ENCODE measurements around the gene ASB6.
"Not testable (repeated sequence)": the region's sequence is repeated elsewhere in the genome, so short reads cannot be mapped to it uniquely, and the experiment has no call there.

ASB6 gene

DNA sequence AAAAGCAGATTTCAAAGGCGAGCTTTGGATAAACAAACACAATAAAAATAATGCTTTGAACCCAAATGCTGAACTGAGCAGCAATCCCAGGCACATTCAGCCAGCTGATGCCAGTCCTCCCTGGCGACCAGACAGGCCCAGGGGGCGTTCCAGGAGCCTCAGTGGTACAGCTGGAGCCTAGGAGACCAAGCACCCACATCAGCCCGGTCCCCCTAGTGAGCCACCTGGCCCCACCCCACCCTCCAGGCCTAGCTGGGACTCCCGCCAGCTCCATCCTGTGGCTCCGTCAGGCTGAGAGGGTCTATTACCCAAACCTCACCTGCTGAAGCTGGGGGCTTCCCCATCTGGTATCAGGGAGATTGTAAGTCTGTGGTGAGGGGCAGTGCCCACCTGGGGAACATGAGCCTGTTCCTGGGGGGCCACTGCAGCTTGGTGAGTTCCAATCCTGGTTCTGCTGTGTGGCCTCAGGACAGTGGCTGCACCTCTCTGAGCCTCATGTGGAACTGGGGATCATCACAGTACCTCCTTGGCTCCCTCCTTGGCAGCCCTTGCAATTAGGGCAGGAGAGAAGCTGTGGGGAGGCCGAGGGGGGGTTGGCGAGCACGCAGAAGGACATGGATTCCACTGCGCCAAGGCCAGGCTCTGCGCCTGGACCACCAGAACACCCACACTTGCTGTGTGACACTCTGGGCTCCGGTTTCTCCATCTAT, 37.7 kb downstream of the ASB6 start:
- no peak for DNase-seq

DNA sequence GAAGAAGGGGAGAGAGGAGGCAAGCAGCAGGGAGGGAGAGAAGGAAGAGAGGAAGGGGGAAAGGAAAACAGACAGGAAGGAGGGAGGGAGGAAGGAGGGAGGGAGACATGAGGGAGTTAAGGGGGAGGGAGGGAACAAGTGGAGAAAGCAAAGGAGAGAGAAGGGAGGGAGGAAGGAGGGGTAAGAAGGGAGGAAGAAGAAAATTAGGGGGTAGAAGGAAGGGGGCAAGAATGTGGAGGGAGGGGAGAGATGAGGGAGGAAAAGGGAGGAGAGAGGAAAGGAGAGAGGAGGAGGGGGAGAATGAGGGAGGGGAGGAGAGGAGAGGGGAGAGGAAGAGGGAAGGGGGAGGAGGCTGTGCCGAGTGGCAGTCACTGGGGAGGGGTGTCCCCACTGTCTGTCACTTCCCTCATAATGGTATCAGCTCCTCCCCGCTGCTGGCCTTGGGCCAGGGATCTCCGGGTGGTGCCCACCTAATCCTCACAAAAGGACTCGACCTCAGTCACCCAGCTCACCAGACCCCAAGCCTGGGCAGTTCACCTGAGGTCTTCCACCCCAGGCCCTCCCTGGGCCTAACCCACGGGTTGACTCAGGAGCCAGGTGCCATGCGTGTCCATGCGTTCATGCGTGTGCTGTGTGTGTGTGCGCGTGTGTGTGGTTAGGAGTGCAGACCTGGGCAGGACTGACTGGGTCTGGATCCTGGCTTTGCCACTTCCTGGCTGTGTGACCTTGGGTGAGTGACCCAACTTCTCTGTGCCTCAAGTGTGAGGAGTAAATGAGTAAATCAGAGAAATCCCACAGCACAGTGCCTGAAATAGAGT, 39.1 kb downstream of the ASB6 start:
- DNase-seq, result no peak

DNA sequence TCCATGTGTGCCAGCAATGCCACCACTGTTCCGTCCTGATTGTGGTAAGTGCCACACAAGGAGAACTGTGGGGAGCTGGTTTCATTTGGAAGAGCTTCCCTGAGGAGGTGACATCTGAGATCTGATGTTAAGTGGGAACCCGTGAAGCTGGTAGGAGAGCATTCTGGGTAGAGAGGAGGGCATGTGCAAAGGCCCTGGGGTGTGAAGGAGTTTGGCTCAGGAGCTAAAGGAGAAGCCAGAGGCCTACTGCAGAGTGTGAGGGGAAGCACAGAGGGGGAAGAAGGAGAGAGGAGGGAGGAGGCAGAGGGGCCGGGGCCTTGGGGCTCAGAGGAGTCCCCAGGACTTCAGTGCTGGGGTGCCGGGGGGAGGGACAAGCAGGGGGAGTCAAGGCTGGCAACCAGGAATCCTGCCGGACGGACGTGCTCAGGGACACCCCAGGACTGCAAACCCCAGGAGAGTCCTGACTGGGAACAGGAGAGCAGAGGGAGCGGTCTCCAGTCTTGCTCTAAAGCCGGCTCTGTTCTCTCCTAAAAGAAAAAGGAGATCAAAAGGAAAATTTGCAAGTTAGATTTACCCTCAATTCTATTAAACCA, 40.8 kb downstream of the ASB6 start:
- DNase-seq, result no peak

DNA sequence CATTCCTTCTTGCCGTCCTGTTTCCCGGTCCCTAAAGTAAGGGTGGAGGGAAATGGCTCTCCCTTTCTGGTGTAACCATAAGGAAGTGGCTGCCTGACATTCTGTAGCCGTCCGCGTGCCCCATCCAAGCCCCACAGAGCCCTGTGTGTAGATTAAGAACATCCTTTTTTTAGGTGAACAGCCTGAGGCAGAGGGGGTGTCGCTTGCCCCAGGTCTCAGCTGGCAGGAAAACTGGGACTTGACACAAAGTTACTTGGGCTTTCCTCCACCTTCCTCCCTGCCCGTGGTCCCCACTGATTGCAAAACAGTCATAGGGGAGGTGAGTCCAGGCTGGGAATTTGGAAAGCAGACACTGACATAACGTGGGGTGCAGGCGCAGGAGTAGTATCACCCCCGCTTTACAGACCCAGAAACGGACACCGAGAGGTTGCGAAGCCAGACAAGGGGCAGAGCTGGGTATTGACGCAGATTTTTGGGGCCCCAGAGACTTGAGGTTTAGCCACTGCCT, 43.8 kb downstream of the ASB6 start:
- DNase-seq, result no peak

DNA sequence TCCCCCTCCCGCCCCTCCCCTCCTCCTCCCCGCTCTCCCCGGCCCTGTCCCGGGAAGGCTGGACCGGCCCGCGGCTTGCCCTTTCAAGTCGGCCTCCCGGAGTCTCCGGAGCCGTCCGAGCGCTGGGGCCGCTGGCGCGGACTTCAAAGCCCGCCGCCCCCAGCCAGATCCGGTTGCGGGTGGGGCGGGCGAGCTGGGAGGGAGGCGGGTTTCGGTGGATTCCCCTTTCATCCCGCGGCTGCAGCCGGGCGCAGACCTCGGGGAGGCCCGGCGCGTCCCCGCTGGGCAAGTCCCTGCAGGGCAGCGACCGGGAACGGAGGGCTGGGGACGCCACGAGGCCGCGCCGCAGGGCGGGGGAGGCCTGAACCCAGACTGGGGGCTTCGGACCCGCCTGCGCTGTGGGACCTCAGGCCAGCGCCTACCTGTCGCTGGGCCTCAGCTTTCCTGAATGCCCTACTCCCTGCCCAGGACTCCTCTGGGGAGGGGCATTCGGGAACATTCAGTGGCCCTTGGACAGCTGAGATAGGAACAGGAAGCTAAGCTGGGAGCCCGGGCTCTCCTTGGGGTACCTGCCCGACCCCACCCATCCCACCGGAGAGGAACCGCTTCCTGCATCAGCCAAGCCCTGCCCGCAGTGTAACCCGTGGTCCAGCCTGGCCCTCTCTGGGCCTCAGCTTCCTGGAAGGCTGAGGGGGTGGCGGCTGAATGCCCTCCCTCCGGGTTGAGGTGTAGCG, 44.4 kb downstream of the ASB6 start:
- no peak for DNase-seq

DNA sequence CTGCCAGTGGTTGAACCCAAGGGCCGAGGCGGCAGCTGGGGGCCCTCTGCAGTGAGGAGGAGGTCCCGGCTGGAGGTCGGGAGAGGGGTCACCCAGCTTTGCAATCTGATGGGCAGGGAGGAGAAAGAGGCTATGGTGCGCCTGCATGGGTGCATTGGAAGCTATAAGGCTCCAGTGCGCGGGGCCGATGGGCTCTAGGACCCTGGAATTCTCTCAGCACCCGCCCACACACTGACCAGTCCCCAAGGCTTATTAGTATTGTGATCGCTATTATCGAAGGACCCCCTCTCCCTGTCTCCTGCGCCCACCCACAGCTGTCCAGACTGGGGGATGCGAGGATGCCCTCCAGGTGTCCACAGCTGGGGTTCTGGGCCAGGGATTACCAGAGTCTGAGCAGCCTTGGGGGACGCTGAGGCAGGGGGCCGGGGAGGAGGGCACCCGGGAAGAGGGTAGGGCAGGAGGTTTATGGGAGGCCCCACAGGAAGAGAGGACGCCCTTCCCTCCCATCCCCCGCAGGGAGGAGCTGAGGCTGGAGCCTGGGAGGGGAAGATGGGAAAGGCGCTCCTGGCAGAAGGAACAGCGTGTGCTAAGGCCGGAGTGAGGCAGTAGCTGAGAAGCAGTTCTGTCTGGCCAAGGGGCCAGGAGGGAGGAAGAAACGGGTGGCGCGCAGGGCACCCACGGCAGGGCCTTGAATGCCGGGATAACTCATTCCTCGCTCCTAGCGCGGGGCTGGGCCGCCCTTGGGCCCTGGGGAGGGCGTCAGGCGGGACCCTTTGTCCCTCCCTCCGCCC, 45.2 kb downstream of the ASB6 start:
- DNase-seq, result no peak

DNA sequence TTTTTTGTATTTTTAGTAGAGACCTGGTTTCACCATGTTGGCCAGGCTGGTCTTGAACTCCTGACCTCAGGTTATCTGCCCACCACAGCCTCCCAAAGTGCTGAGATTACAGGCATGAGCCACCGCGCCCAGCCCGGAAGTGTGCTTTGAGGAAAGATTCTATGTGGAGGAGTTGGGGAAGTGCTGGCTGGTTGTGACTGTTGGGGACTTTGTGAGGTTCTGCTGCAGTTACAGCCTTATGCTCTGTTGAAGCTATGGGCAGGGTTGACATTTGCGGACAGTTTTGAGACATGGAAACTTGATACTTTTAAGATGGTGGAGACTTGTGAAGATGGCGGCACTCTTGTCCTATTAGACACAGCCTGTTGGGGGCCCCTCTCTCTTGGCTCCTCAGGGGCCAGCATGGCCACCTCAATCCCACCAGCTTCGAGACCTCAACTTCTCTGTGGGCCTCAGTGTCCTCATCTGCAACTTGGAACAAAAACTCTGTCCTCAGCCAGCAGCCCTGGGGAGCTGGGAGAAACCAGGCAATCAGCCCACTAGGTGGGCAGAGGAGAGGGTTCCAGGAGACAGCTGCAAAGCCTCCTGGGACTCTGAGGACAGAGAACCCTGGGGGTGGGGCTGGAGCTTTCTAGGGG, 45.9 kb downstream of the ASB6 start:
- no peak for DNase-seq

DNA sequence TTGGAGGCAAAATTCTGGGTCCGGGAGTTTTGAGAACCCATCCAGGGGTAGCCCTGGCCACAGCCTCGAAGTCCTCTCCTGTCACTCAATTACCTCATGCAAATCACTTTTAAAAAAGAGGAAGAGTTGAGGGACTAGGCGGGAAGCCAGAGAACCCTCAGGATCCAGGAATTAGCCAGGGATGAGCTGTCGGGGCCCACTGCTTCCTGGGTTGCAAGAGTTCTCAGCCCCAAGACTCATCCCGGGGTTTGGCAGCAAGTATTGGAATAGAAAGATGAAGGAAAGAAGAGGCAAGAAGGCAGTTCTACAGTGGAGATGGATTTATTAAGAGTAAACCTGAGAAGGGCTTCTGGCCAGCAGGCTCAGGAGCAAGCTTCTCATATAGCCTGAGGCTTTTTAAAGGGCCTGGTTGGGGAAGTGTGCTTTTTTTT, 46.6 kb downstream of the ASB6 start:
- no peak for DNase-seq

DNA sequence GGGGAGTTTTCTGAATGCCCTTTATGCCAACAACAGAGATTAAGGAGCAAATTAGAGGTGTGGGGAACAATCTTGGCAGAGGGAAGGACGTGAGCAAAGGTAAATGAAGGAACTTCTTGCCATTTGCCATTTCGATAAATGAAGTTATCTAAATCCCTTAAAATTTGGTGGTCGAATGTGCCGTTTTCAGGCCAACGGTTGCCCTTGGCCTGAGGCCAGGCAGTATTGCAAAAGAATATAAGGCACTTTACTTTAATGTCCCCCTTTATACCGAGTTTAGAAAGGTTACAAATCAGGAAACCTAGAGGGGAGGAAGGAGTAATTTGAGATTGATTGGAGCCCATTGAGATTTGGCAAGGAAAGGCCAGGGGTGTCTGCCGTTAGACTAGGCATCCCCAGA, 47.3 kb downstream of the ASB6 start:
- DNase-seq, result no peak

DNA sequence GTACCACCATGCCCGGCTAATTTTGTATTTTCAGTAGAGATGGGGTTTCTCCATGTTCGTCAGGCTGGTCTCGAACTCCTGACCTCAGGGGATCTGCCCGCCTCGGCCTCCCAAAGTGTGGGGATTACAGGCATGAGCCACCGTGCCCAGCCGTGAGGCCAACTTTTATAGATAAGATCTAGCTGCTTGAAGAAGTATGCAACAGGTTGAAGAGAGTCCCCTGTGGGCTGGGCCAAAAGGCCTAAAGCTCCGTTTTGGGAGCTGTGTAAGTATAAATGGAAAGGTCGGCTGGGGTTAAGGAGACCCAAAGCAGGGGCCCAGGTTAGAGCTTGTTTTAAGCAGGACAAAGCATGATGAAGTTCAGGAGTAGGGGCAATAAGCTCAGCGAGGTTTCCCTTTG, 49.2 kb downstream of the ASB6 start:
- not testable (repeated sequence) for DNase-seq

DNA sequence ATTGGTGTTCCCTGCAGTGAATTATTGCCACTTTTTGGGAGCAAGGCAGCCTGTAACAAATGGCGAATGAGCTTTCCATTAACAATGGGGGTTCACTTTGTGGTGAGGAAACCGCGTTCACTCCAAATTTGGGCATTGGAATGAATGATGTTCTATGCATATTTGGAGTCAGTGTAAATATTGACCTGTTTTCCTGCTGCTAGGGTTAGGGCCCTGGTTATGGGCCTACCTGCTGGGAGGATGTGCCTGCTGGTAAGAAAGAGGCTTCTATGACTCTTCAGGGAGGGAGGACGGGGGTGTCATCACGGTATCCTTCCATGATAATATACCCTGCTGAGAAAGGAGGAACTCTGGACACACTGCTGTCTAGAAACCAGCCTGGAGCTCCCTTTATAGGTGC, 50.0 kb downstream of the ASB6 start:
- DNase-seq, result no peak

DNA sequence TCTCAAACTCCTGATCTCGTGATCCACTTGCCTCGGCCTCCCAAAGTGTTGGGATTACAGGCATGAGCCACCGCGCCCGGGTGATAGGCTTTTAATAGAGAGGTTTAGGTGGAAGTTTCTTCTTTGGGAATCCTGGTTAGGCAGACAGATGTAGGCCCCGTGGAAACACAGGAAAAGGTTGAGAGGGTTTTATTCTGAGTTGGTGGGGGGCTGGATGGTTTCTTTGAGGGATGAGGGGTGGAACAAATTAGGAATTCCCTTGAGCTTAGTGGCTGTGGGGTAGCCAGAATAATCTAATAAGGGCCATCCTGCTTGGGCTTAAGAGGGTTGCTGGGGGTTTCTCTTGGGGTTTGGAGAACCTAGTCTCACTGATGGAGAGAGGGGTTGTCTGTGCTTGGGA, 51.5 kb downstream of the ASB6 start:
- no peak for DNase-seq

DNA sequence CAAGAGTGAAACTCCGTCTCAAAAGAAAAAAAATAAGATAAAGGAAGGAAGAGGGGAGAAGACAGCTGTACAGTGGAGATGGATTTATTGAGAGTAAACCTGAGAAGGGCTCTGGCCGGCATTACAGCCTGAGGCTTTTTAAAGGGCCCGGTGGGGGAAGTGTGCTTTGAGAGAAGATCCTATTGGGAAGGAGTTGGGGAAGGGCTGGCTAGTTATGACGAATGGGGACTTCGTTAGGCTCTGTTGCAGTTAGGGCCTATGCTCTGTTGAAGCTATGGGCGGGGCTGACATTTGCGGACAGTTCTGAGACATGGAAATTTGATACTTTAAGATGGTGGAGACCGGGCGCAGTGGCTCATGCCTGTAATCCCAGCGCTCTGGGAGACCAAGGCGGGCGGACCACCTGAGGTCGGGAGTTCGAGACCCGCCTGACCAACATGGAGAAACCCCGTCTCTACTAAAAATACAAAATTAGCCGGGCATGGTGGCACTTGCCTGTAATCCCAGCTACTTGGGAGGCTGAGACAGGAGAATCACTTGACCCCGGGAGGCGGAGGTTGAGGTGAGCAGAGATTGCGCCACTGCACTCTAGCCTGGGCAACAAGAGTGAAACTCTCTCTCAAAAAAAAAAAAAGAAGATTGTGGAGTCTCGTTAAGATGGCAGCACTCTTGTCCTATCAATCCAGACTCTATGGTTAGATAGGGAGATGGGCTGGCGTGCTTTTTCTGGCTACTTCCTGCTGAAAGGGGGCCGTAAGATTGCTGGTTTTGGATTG, 54.3 kb downstream of the ASB6 start:
- no peak for DNase-seq

DNA sequence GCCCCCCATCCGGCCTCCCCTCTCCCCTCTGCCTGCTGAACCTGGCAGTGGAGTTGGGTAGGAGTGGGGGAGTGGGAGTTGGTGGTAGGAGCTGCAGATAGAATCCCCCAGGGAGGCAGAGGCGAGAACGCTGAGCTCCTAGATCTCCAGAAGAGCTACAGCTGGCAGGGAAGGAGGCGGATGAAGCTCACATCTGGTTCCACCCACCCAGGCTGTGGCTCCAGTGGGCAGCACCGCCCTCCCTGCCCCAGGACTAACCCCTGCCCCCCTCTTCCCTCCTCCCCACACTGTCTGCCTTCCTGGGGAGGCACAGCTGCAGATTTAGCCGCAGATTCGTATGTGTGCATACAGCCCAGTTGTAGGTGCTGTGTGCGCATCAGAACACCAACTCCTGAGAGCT, 55.3 kb downstream of the ASB6 start:
- DNase-seq, result no peak

DNA sequence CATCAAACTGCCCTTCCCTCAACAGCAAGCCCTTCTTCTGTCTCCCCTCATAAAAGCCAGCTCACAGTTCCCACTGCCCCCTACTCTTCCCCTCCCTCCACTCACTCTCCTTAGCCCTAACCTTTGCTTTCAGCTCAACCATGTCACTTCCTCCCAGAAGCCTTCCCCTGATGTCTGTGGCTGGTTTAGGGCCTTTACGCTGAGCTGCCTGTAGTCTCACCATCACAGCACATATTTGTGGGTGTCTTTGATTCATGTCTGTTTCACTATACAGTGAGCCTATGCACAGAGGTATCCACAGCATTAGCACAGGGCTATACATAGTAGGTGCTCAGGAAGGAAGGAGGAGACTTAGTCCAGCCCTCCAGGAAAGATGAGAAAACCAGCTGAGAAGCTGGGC, 55.7 kb downstream of the ASB6 start:
- no peak for DNase-seq

DNA sequence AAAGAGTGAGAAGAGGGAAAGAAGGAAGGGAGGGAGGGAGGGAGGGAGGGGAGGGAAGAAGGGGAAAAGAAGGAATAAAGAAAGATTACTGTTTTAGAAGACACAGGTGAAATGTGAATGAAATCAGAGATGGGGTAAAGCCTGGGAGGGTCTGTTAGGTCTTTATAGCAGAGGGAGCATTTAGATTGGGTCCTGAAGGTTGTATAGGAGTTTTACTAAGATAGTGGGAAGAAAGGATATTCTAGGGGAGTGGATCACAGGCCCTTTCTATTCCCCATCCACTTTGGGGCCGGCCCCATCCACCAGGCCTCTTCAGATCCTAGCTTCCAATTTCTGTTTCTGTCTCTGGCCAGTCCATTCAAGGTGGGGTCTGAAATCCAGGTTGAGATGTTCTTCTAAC, 56.6 kb downstream of the ASB6 start:
- no peak for DNase-seq

Data from GOT3 (cell line).